Sciatic nerve (tissue), 2 donors: ENCODE data around the gene BCKDHB. TPM values are rescaled to one million over a fixed set of nuclear protein-coding genes. Genes with fewer than 3 reads are reported as not detected.
A peak's percentile ranks its signal among the peaks of the same experiment; 100 is the strongest.
"Not testable (repeated sequence)": the region's sequence is repeated elsewhere in the genome, so short reads cannot be mapped to it uniquely, and the experiment has no call there.

Source experiments
- ATAC-seq: fragments of 200-7000 bp; cut with Tn5 transposase; one replicate; pipeline ENCODE4 v1.9.1; 2020; ENCODE audit warnings: mild to moderate bottlenecking, moderate library complexity
- DNase-seq: peaks from one replicate; pipeline ENCODE4 v3.0.0-alpha.2; 2020; ENCODE audit warnings: low spot score
- intact Hi-C: fragments of 100-400 bp; cut with DNase I; formaldehyde crosslinking; loops from one replicate; pipeline ENCODE4 v1.14.2; 2022
- total RNA-seq: library from RNA; stranded (reverse); fragmentation: NEBNext Ultra II Directional; extraction: Animal tissue kit (Norgen Biotek cat#: 25700); gene quantifications from one replicate; pipeline ENCODE4 v1.2.1, GENCODE V29; 2021
- donor health status: DM: no; HTN: no; CAD: no.
- donor health status: DM: no; HTN: no; CAD: no.

The BCKDHB gene
- 25.0 TPM for total RNA-seq

GRCh38 chr6:80106418-80107235 is at the start of gene BCKDHB:
BCKDHB (plus strand) TSS chr6:80106671; CDS start chr6:80106694, 23 bp downstream.
- intact Hi-C loops: no loop called here
- peak; percentile 99 for DNase-seq

GRCh38 chr6:80060774-80061173 is 45.7 kb upstream of the BCKDHB start:
- intact Hi-C loops: no loop called here
- ATAC-seq: no peak
- no peak for DNase-seq

More at GRCh38 chr6:80106418-80107235, at the start of gene BCKDHB:
- peak; percentile 100 for ATAC-seq

- intact Hi-C loops, ATAC-seq, DNase-seq: not testable (repeated sequence)
Measured at GRCh38 chr6:80068146-80068545, 38.3 kb upstream of the BCKDHB start.

GRCh38 chr6:80070431-80070830 is 36.0 kb upstream of the BCKDHB start:
- DNase-seq, intact Hi-C loops, ATAC-seq: not testable (repeated sequence)

- ATAC-seq (no peak), DNase-seq (no peak)
- intact Hi-C loops: loop anchor here (5.0 kb wide), 1 partner anchor 865 kb away; no protein-coding TSS in a partner anchor
Measured at GRCh38 chr6:80077067-80077466, 29.4 kb upstream of the BCKDHB start.

- intact Hi-C loops: no loop called here
- DNase-seq (no peak), ATAC-seq (no peak)
Measured at GRCh38 chr6:80088637-80089036, 17.8 kb upstream of the BCKDHB start.

GRCh38 chr6:80091506-80091905 is 15.0 kb upstream of the BCKDHB start:
- intact Hi-C loops: no loop called here
- no peak for DNase-seq
- ATAC-seq: no peak

- DNase-seq: no peak
- intact Hi-C loops: no loop called here
- ATAC-seq: no peak
Measured at GRCh38 chr6:80094017-80094416, 12.5 kb upstream of the BCKDHB start.

GRCh38 chr6:80095600-80095999 is 10.9 kb upstream of the BCKDHB start:
- DNase-seq: no peak
- ATAC-seq: no peak
- intact Hi-C loops: no loop called here

- intact Hi-C loops: no loop called here
- DNase-seq (no peak), ATAC-seq (no peak)
Measured at GRCh38 chr6:80098392-80098791, 8.1 kb upstream of the BCKDHB start.

- ATAC-seq: no peak
- intact Hi-C loops: no loop called here
- DNase-seq: no peak
Measured at GRCh38 chr6:80104520-80104919, 2.0 kb upstream of the BCKDHB start.

GRCh38 chr6:80105972-80106417 is 476 bp upstream of the BCKDHB start:
- no peak for DNase-seq
- ATAC-seq: no peak
- intact Hi-C loops: no loop called here

GRCh38 chr6:80122576-80122975 is 16.1 kb downstream of the BCKDHB start:
- DNase-seq, ATAC-seq, intact Hi-C loops: not testable (repeated sequence)

- no peak for ATAC-seq
Measured at GRCh38 chr6:80126657-80127345, 20.3 kb downstream of the BCKDHB start.

GRCh38 chr6:80129485-80129884 is 23.0 kb downstream of the BCKDHB start:
- DNase-seq (no peak), ATAC-seq (no peak)
- intact Hi-C loops: no loop called here

More at GRCh38 chr6:80126657-80127345, 20.3 kb downstream of the BCKDHB start:
- intact Hi-C loops: no loop called here
- no peak for DNase-seq

GRCh38 chr6:80133020-80133419 is 26.5 kb downstream of the BCKDHB start:
- intact Hi-C loops: no loop called here
- DNase-seq (peak; percentile 81), ATAC-seq (peak; percentile 49)

GRCh38 chr6:80134065-80134464 is 27.6 kb downstream of the BCKDHB start:
- no peak for DNase-seq
- ATAC-seq: no peak
- intact Hi-C loops: no loop called here

GRCh38 chr6:80142586-80142985 is 36.1 kb downstream of the BCKDHB start:
- DNase-seq (no peak), ATAC-seq (peak; percentile 32)
- intact Hi-C loops: no loop called here

GRCh38 chr6:80143419-80143937 is 37.0 kb downstream of the BCKDHB start:
- DNase-seq: peak; percentile 90
- intact Hi-C loops: no loop called here
- peak; percentile 77 for ATAC-seq
